K562 (cell line): ENCODE measurements around the gene POLR3G. TPM values are rescaled to one million over a fixed set of nuclear protein-coding genes. Genes with fewer than 3 reads are reported as not detected.

ENCODE experiments used
- ASH1L ChIP-seq: fragments of 450-650 bp; IDR thresholded peaks from 2 replicates; pipeline ENCODE4 v1.6.1; 2018; ENCODE audit warnings: borderline replicate concordance, mild to moderate bottlenecking, low read depth; ENCODE audit not compliant: partially characterized antibody
- BRF1 ChIP-seq: IDR thresholded peaks from 3 replicates; pipeline ENCODE4 v1.6.1; 2011; ENCODE audit warnings: borderline replicate concordance, mild to moderate bottlenecking; ENCODE audit not compliant: insufficient read length; ENCODE audit errors: extremely low read depth
- CHD2 ChIP-seq: IDR thresholded peaks from 2 replicates; pipeline ENCODE4 v1.6.1; 2011; ENCODE audit warnings: low read depth, low read length
- FOXK2 ChIP-seq, 2 experiments: fragments of 450-650 bp; IDR thresholded peaks in 1 of 2; conservative IDR thresholded peaks in 1 of 2; 2 replicates each; pipeline ENCODE4 v1.6.1; 2016; ENCODE audit warnings: low read depth in 2 of 2, mild to moderate bottlenecking in 1 of 2
- FOXM1 ChIP-seq, 2 experiments: fragments of 450-650 bp in 1 of 2; sonication (generic) in 1 of 2; formaldehyde crosslinking in 1 of 2; IDR thresholded peaks; 2 replicates each; pipeline versions ENCODE4 v1.6.1 to v1.9.0; 2017 to 2022; ENCODE audit warnings: low read depth in 2 of 2, mild to moderate bottlenecking in 2 of 2, missing genetic modification reagents in 1 of 2, moderate library complexity in 1 of 2
- NR3C1 ChIP-seq: sonication (generic); formaldehyde crosslinking; IDR thresholded peaks from 2 replicates; pipeline ENCODE4 v1.8.1; 2022; ENCODE audit warnings: missing genetic modification reagents
- POLR2AphosphoS5 ChIP-seq: IDR thresholded peaks from 2 replicates; pipeline ENCODE4 v1.6.1; 2011; ENCODE audit warnings: mild to moderate bottlenecking, low read depth, low read length, moderate library complexity; ENCODE audit not compliant: control insufficient read depth, insufficient read depth
- RHOXF2B ChIP-seq: fragments of 250-450 bp; sonication (Bioruptor Pico); conservative IDR thresholded peaks from 2 replicates; pipeline ENCODE4 v1.5.1; 2021
- SMARCC2 ChIP-seq: fragments of 450-650 bp; IDR thresholded peaks from 2 replicates; pipeline ENCODE4 v1.6.1; 2017; ENCODE audit warnings: antibody characterized with exemption, moderate library complexity, mild to moderate bottlenecking, low read depth
- TEAD2 ChIP-seq: fragments of 450-650 bp; IDR thresholded peaks from 2 replicates; pipeline ENCODE4 v1.6.1; 2016; ENCODE audit warnings: missing genetic modification characterization, control low read depth, missing compliant biosample characterization
- UBTF ChIP-seq, 2 experiments: IDR thresholded peaks; 2 replicates each; pipeline ENCODE4 v1.6.1; 2012; ENCODE audit warnings: improper control_type of control experiment in 2 of 2, low read depth in 2 of 2, low read length in 2 of 2, borderline replicate concordance in 1 of 2
- ZBTB1 ChIP-seq: sonication (generic); formaldehyde crosslinking; IDR thresholded peaks from 2 replicates; pipeline ENCODE4 v1.8.1; 2023; ENCODE audit warnings: missing genetic modification reagents, low read depth, mild to moderate bottlenecking, borderline replicate concordance
- ZNF324 ChIP-seq: fragments of 250-450 bp; sonication (Bioruptor Pico); IDR thresholded peaks from 2 replicates; pipeline ENCODE4 v1.4.0; 2020; ENCODE audit warnings: mild to moderate bottlenecking
- ZNF76 ChIP-seq: fragments of 250-450 bp; sonication (Bioruptor Pico); IDR thresholded peaks from 2 replicates; pipeline ENCODE4 v1.4.0; 2020; ENCODE audit warnings: mild to moderate bottlenecking, moderate library complexity, borderline replicate concordance
- ZNF780A ChIP-seq: fragments of 250-450 bp; sonication (Bioruptor Pico); IDR thresholded peaks from 2 replicates; pipeline ENCODE4 v1.5.0; 2021; ENCODE audit warnings: mild to moderate bottlenecking
- polyA plus RNA-seq, 8 experiments: library from polyadenylated mRNA; depleted of rRNA in 4 of 8; stranded (reverse) in 5 of 8; unstranded in 3 of 8; fragments of >200 nt; fragmentation: Nextera tagmentation in 2 of 8; fragmentation: Illumina TruSeq in 1 of 8; extraction: Ambion mirVana in 2 of 8; extraction: Trizol in 1 of 8; gene quantifications; 2 replicates each; pipeline versions ENCODE4 v1.2.1 to v1.2.3, GENCODE V29; 2011 to 2014; ENCODE audit warnings: inconsistent platforms in 1 of 8, missing spikeins in 1 of 8
- total RNA-seq, 7 experiments: library from RNA; depleted of rRNA in 6 of 7; stranded (reverse); fragments of >200 nt in 6 of 7; fragmentation: Illumina TruSeq in 2 of 7; extraction: Trizol in 2 of 7; gene quantifications; 2 replicates each; pipeline versions ENCODE4 v1.2.1 to v1.2.3, GENCODE V29; 2011 to 2021; ENCODE audit warnings: low replicate concordance in 1 of 7
- TF ChIP-seq, protein P1 (sequence below): sonication (generic); formaldehyde crosslinking; IDR thresholded peaks from 2 replicates; pipeline ENCODE4 v1.9.0; 2022; ENCODE audit warnings: mild to moderate bottlenecking, missing genetic modification reagents
- TF ChIP-seq, protein P2 (sequence below): IDR thresholded peaks from 2 replicates; pipeline ENCODE4 v1.6.1; 2016; ENCODE audit warnings: missing genetic modification characterization, missing compliant biosample characterization
- TF ChIP-seq, protein P3 (sequence below): fragments of 150-350 bp; conservative IDR thresholded peaks from 2 replicates; pipeline ENCODE4 v1.6.1; 2014; ENCODE audit warnings: low read length

Gene POLR3G
- total and polyA plus RNA-seq, 9 of the 15 experiments (the other 6 are each of a cell fraction or from before 2014, with no cell fraction given): 39.0 to 111 (median 59.0) TPM

DNA sequence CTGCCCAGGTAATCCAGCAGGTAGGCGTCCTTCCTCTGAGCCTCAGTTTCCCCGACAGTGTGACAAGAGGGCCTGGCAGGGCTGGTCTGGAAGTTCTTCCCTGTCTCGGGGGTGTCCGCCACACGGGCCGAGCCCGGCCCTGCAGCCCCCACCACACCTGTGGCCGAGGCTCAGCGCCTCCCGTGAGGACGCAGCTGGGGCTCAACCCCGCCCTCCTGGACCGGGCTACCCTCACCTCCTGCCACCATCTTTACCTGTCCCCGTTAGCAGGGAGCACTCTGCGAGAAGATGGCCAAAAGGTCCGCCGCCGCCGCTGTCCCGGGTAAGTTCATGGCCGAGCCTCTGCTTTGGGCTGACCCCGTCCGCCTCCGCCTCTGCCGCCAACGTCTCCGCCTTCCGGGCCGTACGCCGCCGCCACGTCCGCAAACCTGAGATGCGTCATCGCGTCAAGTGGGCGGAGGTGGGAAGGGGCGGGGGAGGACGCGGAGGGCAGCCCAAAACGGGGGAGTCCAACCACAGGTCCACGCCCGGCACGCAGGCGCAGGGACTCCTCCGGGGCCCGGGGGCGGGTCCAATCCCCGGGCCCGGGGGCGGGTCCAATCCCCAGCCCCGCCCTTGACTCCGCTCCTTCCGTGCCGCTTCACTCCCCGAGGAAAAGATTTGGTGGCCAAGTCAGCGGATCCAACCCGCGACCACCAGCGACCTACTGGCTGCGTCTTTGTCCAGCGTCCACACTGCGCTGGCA is 54.7 kb downstream of the POLR3G start, which contains the start of gene LYSMD3 (continued):
- TF ChIP-seq FOXM1 (IDR thresholded peaks at IDR 0.05; ENCODE audit: low read depth) (no peak), FOXM1 (CRISPR knock-in tag; IDR thresholded peaks at IDR 0.05; ENCODE audit: low read depth) (0 out of 2 replicates have a peak, but pooled peaks have one; percentile 27), ZNF780A (no peak), ZNF324 (CRISPR knock-in tag) (no peak), UBTF (IDR thresholded peaks at IDR 0.05; ENCODE audit: borderline replicate concordance in 1 of 2, low read depth in 2 of 2, low read length in 2 of 2) (peak in 1 of 2 experiments; percentile 59; a peak in 1 of 4 replicates), ZBTB1 (CRISPR knock-in tag) (peak; percentile 84; the same call in 1 of the 2 replicates), CHD2 (no peak), NR3C1 (no peak), ASH1L (no peak), BRF1 (no peak), POLR2AphosphoS5 (peak; percentile 42), FOXK2 (conservative IDR thresholded peaks at IDR 0.05 in 1 of 2, IDR thresholded peaks at IDR 0.05 in 1 of 2; ENCODE audit: low read depth in 2 of 2) (no peak), RHOXF2B (CRISPR knock-in tag) (0 out of 2 replicates have a peak, but pooled peaks have one; percentile 12), TEAD2 (tag) (no peak), SMARCC2 (no peak), ZNF76 (CRISPR knock-in tag) (no peak; the same call in 1 of the 2 replicates)
- TF ChIP-seq, protein P1, sequence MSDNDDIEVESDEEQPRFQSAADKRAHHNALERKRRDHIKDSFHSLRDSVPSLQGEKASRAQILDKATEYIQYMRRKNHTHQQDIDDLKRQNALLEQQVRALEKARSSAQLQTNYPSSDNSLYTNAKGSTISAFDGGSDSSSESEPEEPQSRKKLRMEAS (CRISPR knock-in tag): peak; percentile 79
- TF ChIP-seq, protein P2, sequence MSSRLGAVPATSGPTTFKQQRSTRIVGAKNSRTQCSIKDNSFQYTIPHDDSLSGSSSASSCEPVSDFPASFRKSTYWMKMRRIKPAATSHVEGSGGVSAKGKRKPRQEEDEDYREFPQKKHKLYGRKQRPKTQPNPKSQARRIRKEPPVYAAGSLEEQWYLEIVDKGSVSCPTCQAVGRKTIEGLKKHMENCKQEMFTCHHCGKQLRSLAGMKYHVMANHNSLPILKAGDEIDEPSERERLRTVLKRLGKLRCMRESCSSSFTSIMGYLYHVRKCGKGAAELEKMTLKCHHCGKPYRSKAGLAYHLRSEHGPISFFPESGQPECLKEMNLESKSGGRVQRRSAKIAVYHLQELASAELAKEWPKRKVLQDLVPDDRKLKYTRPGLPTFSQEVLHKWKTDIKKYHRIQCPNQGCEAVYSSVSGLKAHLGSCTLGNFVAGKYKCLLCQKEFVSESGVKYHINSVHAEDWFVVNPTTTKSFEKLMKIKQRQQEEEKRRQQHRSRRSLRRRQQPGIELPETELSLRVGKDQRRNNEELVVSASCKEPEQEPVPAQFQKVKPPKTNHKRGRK (tag): no peak
- TF ChIP-seq, protein P3, sequence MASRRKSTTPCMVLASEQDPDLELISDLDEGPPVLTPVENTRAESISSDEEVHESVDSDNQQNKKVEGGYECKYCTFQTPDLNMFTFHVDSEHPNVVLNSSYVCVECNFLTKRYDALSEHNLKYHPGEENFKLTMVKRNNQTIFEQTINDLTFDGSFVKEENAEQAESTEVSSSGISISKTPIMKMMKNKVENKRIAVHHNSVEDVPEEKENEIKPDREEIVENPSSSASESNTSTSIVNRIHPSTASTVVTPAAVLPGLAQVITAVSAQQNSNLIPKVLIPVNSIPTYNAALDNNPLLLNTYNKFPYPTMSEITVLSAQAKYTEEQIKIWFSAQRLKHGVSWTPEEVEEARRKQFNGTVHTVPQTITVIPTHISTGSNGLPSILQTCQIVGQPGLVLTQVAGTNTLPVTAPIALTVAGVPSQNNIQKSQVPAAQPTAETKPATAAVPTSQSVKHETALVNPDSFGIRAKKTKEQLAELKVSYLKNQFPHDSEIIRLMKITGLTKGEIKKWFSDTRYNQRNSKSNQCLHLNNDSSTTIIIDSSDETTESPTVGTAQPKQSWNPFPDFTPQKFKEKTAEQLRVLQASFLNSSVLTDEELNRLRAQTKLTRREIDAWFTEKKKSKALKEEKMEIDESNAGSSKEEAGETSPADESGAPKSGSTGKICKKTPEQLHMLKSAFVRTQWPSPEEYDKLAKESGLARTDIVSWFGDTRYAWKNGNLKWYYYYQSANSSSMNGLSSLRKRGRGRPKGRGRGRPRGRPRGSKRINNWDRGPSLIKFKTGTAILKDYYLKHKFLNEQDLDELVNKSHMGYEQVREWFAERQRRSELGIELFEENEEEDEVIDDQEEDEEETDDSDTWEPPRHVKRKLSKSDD: no peak
